ENCODE measurements around the gene MGAT4A.
A peak's percentile ranks its signal among the peaks of the same experiment; 100 is the strongest.
"Not testable (repeated sequence)": the region's sequence is repeated elsewhere in the genome, so short reads cannot be mapped to it uniquely, and the experiment has no call there.

The MGAT4A gene

DNA sequence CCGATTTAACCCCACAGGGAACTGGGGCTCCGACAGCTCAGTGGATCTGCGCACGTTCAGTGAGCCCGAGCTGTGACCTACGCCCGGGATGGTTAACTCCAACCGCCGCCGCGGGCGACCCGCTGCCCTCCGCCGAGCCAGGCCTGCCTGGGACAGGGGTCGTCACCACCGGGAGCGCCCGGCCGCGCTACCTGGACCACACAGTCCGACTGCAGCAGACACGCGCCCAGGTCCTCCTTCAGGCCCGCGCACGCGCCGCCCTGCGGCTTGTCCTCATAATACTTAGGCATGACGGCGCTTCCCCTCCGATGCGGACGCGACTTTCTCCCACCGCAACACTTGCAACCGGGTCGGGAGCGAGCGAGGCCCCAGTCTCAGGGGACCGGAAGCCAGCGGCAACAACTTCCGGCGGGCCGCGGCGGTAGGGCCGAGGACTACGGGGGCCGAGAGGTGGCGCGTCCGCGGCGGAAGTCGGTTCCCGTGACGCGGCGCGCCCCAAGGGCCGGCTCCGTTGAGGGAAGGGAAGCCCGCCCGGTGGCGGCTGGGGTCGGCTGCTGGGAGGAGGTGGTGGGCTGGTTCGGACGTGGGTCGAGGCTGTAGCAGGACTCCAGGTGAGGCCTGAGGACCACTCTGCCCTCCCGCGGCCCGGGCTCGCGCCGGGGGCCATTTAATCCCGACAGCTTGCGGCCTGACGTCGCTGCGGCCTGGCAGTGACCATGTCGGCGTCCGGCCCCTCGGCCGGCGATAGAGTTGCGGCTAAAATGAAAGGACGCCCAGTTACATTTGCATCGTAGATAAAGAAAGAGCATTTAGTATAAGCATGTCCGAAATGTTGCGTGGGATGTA is 122.6 kb downstream of the MGAT4A start, which contains the start of the genes COA5 and UNC50:
Gene COA5, minus strand, starts transcription at position 397 of the 846 bp plus-strand sequence. Its CDS starts 107 bp downstream, at position 290.
Gene UNC50, plus strand, starts transcription at position 474 of the 846 bp plus-strand sequence. CDS start 1,171 bp downstream, outside the sequence.
- DNase-seq (ENCODE audit: low read depth in 1 of 2, low spot score in 1 of 2): peak; percentile 80 to 85

DNA sequence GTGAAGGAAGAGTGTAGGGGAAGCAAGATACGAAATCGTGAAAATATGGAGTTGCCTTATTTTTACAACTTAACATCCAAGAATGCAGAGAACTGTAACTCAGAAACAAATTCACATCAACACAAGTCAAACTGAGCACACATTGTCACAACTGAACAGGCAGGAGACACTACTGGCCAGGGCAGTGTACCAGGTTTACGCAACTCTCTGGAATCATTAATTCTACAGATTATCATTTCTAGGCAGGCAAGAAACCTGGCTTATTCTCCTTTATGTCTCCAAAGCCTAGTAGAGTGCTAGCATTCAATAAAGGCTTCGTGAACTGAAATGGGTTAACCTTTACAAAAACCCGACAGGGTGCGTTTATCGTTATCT is 123.2 kb downstream of the MGAT4A start:
- DNase-seq (ENCODE audit: low read depth in 1 of 2, low spot score in 1 of 2): no peak

DNA sequence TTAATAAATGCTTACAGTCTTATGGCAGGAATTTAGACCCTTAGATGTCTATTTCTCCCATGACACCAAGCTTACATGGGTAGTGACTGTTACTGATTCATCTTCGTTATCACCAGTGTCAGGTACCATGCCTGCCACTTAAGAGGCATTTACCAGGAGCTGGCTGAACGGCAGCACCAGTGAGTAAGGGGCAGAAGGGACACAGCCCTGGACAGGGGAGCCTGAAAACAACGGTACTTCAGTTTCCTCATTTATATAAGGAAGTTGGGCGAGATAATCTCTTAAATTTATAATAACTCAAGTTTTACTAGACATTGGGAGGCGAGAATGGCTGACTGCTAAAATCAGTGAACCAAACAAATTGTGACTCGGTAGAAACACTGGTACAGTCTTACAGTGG is 123.8 kb downstream of the MGAT4A start:
- no peak for DNase-seq (ENCODE audit: low read depth in 1 of 2, low spot score in 1 of 2)

DNA sequence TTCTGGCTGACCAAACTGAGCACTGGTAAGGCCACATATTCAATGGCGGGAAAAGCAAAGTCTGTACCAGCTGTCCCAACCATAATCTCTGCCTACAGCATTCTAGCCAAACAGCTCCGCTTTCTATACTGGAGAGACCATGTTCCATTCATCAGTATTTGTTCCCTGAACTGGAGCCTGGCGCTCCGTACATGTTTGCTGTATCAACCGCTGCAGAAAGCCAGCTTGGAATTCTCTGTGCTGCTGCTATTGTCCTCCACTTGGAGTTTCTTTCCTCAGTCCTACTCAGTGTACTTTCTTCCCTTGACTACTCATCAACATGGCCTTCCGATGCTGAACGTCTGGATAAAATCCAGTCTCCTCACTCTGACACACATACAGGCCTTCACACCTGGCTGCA is 124.5 kb downstream of the MGAT4A start:
- no peak for DNase-seq (ENCODE audit: low read depth in 1 of 2, low spot score in 1 of 2)

DNA sequence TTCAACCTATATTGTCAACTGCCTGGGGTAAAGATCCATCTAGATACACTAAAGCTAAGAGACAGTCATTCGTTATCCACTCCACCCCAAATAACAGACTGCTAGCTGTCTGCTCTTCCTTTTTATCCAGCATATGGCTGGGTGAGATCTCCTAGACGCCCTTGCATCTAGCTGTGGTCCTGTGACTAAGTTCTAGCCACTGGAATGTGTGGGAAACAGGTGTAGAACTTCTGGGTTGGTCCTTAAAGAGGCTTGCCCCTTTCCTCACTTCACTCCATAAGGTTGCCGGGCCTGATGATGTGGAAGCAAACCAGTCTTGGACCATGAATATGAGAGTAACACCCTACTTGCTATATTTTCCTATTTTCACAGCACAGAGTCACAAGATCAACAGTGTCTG is 125.9 kb downstream of the MGAT4A start:
- no peak for DNase-seq (ENCODE audit: low read depth in 1 of 2, low spot score in 1 of 2)

DNA sequence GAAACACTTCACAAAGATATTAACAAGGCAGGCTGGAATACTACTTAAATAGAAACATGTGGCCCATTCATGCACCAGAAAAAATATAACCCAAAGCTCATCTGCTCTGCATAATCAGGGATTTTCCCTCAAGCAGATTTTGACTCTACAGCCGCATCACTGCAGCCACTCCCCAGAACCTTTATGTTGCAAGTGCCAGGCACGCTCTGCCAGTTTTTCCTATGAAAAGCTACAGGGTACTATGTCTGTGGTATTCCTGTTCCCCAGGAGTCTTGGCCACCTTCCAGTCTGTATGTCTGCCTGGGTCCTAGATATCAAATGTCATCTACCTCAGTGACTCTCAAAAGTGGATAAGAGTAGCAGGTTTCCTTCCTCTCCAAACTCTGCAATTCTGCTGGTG is 126.4 kb downstream of the MGAT4A start:
- DNase-seq (ENCODE audit: low read depth in 1 of 2, low spot score in 1 of 2): no peak

DNA sequence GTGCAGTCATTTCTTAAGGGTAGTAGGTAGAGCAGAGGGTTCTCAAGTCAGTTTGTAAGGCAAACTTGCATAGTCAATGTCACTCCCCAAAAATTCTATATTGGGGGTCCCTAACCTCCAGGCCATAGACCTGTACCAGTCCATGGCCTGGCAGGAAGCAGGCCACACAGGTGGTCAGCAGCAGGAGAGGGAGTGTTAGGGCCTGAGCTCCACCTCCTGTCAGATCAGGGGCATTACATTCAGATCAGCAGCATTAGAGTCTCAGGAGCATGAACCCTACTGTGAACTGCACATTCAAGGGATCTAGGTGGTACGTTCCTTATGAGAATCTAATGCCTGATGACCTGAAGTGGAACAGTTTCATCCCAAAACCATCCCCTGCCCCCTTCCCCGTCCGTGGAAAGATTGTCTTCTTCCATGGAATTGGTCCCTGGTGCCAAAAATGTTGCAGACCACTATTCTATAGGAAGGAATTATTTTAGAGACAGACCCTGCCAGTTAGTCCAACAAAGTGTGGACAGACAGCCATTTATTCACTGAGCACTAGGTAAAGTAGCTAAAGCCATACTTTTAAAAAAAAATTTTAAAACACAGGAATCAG is 129.3 kb downstream of the MGAT4A start:
- no peak for DNase-seq (ENCODE audit: low read depth in 1 of 2, low spot score in 1 of 2)

DNA sequence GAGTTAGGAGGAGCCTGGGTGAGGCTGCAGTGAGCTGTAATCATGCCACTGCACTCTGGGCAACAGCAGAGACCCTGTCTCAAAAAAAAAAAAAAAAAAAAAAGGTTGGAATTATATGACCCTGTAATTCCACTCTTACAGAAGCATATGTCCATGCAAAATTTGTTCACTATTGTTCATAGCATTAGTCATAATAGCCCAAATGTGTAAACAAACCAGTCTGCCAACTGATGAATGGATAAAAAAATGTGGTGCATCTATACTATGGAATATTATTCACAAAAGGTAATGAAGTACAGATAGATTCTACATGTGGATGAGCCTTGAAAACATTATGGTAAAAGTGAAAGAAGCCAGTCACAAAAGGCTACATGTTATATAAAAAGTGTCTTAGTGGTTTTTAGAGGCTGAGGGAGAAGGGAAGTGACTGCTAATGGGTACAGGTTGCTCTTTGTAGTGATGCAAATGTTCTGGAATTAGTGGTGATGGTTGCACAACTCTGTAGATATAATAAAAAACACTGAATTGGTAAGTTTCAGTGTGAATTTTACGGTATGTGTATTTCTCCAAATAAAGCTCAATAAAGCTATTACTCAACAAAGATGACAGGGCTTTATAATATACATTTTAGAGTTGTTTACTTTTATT is 132.0 kb downstream of the MGAT4A start:
- DNase-seq (ENCODE audit: low read depth in 1 of 2, low spot score in 1 of 2): no peak

DNA sequence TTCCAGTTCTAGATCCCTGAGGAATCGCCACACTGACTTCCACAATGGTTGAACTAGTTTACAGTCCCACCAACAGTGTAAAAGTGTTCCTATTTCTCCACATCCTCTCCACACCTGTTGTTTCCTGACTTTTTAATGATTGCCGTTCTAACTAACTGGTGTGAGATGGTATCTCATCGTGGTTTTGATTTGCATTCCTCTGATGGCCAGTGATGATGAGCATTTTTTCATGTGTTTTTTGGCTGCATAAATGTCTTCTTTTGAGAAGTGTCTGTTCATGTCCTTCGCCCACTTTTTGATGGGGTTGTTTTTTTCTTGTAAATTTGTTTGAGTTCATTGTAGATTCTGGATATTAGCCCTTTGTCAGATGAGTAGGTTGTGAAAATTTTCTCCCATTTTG is 136.3 kb downstream of the MGAT4A start:
- not testable (repeated sequence) for DNase-seq (ENCODE audit: low read depth in 1 of 2, low spot score in 1 of 2)

DNA sequence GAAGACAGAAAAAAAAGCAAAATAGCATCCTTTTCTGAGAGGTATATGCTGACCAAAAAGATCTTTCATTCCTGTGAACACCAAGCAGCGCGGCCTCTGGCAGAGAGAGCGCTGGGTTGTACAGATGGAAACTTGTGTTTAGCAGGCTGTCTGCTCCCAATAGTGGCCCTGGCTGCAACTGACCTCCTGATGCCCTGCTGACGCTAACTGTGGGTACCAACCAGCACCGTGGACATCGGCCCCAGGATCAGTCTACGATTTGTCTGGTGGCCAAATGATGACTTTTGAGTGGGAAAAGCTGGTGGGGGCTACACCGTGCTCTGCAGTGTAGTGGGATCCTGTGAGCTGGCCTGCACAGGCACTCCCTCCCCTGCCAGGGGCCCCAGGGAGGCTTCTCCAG is 138.4 kb downstream of the MGAT4A start:
- DNase-seq (ENCODE audit: low read depth in 1 of 2, low spot score in 1 of 2): no peak

DNA sequence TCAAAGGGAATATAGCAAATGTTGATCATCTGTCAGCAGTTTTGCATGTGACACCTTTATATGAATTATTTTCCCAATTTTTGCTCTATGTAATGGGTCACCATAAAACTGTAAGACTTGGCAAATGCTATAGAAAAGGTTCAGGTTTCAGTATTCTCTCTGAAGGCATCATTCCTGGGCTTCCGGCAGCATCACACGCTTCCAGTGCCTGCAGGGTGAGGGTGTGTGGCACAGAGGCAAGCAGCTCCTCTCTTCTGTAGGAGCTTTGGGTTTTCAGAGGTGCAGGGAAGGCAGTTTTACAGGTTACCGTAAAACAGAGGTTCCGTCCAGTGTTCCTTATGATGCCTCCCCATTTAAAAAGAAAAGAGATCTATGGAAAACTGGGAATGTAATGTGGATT is 141.4 kb downstream of the MGAT4A start:
- DNase-seq (ENCODE audit: low read depth in 1 of 2, low spot score in 1 of 2): no peak

DNA sequence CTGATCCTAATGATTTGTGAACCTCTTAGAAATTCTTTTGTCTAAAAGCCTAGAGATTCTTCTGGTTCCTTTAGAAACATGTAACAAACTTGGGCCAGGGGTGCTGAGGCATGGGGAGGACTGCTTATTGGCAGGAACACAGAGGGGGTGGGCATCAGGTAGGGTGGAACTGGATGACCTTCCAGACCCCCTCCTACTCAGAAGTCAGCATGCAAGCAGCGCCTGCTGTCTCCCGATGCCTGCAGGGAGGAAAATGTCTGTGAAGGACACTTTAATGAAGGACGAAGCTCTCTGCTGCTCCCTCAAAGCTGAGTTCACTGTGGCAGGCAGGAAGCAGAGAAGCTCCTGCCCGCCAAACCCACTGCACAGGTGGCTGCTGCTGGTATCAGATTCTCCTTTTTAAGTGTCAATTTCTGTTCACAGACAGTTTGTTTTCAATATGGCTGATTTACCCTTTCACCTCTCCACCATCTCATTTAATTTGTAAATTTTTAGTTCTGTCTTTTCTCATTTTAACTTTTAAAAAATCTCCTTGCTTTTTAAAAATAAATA is 142.0 kb downstream of the MGAT4A start:
- DNase-seq (ENCODE audit: low read depth in 1 of 2, low spot score in 1 of 2): no peak

DNA sequence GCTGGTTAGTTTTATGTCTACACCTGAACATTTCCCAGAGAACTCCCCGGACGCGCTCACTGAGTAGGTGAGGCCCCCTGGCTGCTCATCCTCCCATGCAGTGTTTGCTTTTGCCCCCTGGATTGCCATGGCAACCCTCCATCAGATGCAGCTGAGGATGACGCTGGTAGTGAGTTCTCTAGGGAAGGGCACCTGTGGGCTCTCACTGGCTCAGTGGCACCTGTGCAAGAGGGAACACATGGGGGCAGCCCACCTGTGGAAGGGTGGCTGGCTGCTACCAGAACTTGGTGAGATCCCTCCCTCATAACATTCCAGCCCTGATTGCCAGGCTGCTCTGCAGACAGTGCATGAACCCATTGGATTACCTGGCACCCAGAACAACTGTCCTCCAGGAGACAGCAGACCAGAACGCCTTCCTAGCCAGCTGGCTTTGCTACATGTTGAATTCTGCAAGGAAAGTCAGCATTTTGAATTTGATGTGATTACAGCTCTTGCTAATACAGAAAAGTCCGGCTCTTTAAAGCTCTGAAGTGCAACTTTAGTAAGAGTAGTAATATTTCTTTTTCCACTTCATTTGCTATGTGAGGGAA is 144.3 kb downstream of the MGAT4A start:
- DNase-seq (ENCODE audit: low read depth in 1 of 2, low spot score in 1 of 2): no peak

DNA sequence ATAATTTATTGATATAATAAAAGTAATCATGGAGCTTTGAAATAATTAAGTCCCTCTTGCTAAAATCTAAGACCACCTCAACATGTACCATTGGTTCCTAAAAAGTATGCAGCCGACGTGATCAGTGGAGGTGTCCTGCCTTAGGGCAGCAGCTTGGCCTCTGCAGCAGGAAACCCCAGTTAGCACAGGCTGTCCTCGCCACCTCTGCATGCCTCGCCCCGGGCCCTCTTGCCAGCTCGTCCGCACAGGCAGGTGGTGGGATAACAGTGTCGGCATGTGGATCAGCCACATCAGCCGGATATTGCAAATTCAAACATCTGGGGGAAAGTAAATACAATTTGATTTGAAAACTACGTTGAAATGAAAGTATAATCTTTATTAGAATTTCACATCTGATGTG is 145.5 kb downstream of the MGAT4A start:
- no peak for DNase-seq (ENCODE audit: low read depth in 1 of 2, low spot score in 1 of 2)

DNA sequence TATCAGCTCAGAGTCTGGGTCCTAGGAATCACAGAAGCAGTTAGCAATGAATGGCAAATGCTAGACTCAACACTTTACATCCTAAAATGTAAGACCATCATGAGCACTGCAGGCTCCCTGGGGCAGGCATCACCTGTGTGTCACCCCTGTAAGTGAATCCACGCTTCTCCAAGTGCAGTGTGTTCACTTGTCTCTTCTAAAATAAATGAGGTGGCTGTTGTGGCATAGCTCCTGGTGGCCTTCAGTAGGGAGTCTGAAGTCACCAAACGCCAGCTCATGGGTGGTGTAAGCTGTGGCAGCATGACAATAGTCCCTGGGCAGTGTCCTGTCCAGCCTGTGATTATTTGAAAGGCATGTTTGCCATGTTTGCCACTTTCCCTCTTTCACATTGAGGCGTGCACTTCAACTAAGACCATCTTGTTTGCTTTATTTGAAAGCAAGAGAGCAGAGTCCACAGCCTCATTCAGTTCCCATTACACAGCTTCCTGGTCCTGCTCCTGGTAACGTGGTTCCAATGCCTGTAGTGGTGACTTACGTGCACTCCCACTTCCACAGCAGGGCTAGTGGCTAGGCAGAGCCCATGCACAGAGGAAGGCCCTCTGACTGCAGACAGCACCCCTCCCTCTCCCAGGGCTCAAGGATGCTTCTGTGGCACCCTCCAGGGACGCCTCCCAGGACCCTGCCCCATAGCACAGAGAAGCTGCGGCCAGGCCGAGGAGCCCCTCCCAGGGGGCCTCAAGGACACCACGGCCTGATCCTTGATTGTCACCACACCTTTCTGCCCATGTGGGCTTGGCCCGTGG is 146.9 kb downstream of the MGAT4A start:
- DNase-seq (ENCODE audit: low read depth in 1 of 2, low spot score in 1 of 2): no peak

DNA sequence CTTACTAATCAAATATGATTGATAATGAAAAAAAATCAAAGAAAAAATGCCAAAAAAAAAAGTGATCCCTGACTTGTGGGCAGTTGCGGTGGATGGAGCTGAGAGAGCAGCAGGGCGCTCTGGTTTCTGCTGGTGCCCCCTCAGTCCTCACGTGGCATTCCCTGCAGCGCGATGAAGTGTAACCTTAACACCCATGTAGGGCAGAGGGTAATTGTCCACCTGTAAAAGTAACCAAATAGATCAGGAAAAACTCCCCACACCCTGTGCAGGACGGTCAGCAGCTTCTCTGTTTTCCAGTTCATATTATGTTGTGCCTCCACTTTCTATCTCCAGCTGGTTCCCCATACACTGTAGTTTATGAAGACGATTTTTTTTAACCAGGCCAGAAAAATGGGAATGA is 147.7 kb downstream of the MGAT4A start:
- no peak for DNase-seq (ENCODE audit: low read depth in 1 of 2, low spot score in 1 of 2)

DNA sequence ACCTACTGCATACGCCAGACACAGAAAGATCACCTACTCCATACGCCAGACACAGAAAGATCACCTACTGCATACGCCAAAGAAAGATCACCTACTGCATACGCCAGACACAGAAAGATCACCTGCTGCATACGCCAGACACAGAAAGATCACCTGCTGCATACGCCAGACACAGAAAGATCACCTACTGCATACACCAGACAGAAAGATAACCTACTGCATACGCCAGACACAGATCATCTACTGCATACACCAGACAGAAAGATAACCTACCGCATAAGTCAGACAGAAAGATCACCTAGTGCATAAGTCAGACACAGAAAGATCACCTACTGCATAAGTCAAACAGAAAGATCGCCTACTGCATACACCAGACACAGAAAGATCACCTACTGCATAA is 148.4 kb downstream of the MGAT4A start:
- DNase-seq (ENCODE audit: low read depth in 1 of 2, low spot score in 1 of 2): no peak

DNA sequence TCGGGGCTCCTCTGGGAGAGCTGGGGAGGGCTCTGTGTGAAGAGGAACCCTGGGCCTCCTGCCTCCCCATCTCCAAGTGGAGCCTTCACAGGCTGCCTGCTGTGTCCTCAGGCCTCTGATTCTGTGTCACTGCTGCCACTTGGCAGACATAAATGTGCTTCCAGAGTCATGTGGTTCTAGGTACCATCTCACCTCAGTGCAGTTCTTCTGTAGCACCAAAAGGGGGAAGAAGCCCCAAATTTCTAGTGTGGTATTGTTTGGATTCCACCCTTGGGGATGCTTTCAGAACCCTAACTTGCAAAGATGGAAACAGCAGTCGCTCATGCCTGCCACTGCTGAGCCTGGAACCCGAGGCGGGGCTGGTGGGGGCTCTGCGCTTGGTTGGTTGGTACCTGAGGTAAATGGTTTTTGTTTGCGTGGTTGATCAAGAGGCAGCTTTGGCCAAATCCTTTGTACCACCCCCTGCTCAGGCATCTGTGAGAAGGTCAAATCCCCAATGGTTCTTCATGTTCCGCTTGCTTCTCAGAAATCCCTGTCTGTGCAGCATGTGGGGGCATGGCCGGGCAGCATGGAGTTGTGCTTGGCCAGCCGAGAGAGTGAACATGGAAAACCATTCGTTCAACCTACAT is 150.2 kb downstream of the MGAT4A start:
- DNase-seq (ENCODE audit: low read depth in 1 of 2, low spot score in 1 of 2): no peak

DNA sequence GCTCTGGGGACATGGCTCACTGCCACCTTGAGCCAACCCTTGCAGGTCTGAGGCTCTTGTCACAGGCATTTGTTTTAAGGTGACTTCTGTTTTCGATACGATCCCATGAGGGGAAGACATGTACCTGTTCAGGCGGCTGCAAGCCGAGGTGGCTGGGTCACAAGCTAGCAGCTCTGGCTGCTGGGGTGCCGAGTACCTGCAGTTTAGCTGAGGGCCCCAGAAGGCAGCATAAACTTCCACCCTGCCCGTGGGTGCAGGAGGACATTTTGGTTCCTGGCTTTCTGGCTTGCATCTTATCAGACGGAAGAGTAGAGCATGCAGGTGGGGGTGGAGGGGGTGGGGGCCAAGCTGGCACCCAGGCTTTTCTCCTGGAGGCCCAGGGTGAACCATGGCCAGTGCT is 151.0 kb downstream of the MGAT4A start:
- no peak for DNase-seq (ENCODE audit: low read depth in 1 of 2, low spot score in 1 of 2)

DNA sequence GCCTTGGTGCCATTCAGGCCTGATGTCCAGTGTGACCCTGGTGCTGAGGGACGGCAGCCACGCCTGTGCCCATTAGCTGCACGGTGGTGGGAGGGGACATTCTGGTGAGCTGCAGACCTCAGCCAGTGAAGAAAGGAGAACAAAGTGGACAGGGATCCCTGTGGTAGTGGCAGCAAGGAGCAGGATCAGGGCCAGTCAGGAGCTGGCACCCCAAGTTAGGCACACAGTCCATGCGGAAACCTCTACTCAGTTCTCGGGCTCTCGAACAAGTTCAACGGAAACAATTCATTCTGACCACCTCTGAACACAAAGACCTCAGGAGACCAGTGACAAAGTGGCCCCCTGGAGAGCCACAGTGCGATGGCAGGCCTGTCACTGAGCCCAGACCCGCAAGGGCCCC is 152.7 kb downstream of the MGAT4A start:
- no peak for DNase-seq (ENCODE audit: low read depth in 1 of 2, low spot score in 1 of 2)

All from activated CD4-positive, alpha-beta T cell treated with anti-CD3 and anti-CD28 coated beads, Interleukin-2, amount 50 U/mL, for 24 hours (primary cell).